Common myeloid progenitor, CD34-positive (primary cell): Measurements from ENCODE around the gene VWF.

Experiments used
- CTCF ChIA-PET: fragments of 350-600 bp; sonication (Branson Sonifier 250); formaldehyde crosslinking; loops from one replicate; lab custom pipeline; 2021; ENCODE audit warnings: antibody characterized with exemption; lab: Charles Lee
- POLR2A ChIA-PET: fragments of 350-600 bp; sonication (Branson Sonifier 250); formaldehyde crosslinking; loops from one replicate; lab custom pipeline; 2021; ENCODE audit warnings: antibody characterized with exemption; lab: Charles Lee
- DNase-seq, 3 donors: peaks; one replicate each; pipeline versions ENCODE4 v3.0.0 to v3.0.0-alpha.2; 2013
- H3K27ac ChIP-seq, 2 experiments: 1 replicate in 1 of 2; 2 replicates in 1 of 2; pipeline ENCODE4 v1.7.0; 2013; ENCODE audit warnings: inconsistent platforms in 2 of 2, low read length in 2 of 2, mild to moderate bottlenecking in 2 of 2, low read depth in 1 of 2, moderate library complexity in 1 of 2; ENCODE audit not compliant: severe bottlenecking in 2 of 2, insufficient read depth in 1 of 2, poor library complexity in 1 of 2
- H3K27me3 ChIP-seq, 5 experiments: replicated peaks in 2 of 5; 1 replicate in 3 of 5; 2 replicates in 2 of 5; pipeline versions ENCODE4 v1.6.1 to v1.7.0; 2013; ENCODE audit warnings: low read length in 4 of 5, mild to moderate bottlenecking in 2 of 5, moderate library complexity in 2 of 5, inconsistent platforms in 1 of 5; ENCODE audit not compliant: insufficient read depth in 5 of 5, control insufficient read depth in 4 of 5
- H3K36me3 ChIP-seq, 4 experiments: 1 replicate in 2 of 4; 2 replicates in 2 of 4; pipeline versions ENCODE4 v1.6.1 to v1.7.0; 2013; ENCODE audit warnings: low read length in 3 of 4, control low read depth in 1 of 4, mild to moderate bottlenecking in 1 of 4; ENCODE audit not compliant: control insufficient read depth in 4 of 4, insufficient read depth in 4 of 4
- H3K4me1 ChIP-seq, 4 experiments: 1 replicate in 3 of 4; 2 replicates in 1 of 4; pipeline versions ENCODE4 v1.6.1 to v1.7.1; 2013; ENCODE audit warnings: low read length in 3 of 4, mild to moderate bottlenecking in 3 of 4, control low read depth in 1 of 4, inconsistent platforms in 1 of 4, moderate library complexity in 1 of 4; ENCODE audit not compliant: control insufficient read depth in 4 of 4, insufficient read depth in 4 of 4; ENCODE audit errors: control extremely low read depth in 1 of 4
- H3K4me3 ChIP-seq, 7 experiments: 1 replicate in 4 of 7; 2 replicates in 3 of 7; pipeline versions ENCODE4 v1.5.1 to v1.7.0; 2013; ENCODE audit warnings: mild to moderate bottlenecking in 7 of 7, low read length in 6 of 7, moderate library complexity in 6 of 7, inconsistent platforms in 2 of 7, low read depth in 2 of 7, control low read depth in 1 of 7; ENCODE audit not compliant: insufficient read depth in 4 of 7, control insufficient read depth in 1 of 7; ENCODE audit errors: extremely low read depth in 1 of 7
- H3K9me3 ChIP-seq, 5 experiments: 1 replicate in 4 of 5; 2 replicates in 1 of 5; pipeline versions ENCODE4 v1.6.1 to v1.7.1; 2013; ENCODE audit warnings: low read length in 4 of 5, mild to moderate bottlenecking in 2 of 5, inconsistent platforms in 1 of 5, low read depth in 1 of 5, moderate library complexity in 1 of 5; ENCODE audit not compliant: control insufficient read depth in 4 of 5, insufficient read depth in 2 of 5; ENCODE audit errors: control extremely low read depth in 1 of 5
- WGBS: methylation state at CpG from one replicate; pipeline ENCODE4 v1.1.5; 2013; ENCODE audit not compliant: insufficient coverage; 5-methylcytosine and 5-hydroxymethylcytosine counted together

Gene VWF

GRCh38 chr12:6069437-6070093, 54.9 kb downstream of the VWF start:
- WGBS, result 40% methylated on average over 1 of the region's 8 CpGs
- Histone ChIP-seq H3K27me3 (no peaks in the 10 kb centered on the region), H3K27ac (no peak overlapping the region), H3K4me1 (peaks cover 7 to 38% (median 27%) of the 10 kb centered on the region in 4 experiments), H3K9me3 (no peaks in the 10 kb centered on the region), H3K36me3 (no peaks in the 10 kb centered on the region), H3K4me3 (no peak overlapping the region)
- CTCF ChIA-PET, result interaction anchor here (1.1 to 6.4 kb wide), 6 partner anchors 11 to 209 kb away, joined by 3 to 48 read pairs (median 8); no protein-coding TSS in a partner anchor
- DNase-seq, result peak in 2 of 3 donors; percentile 56 to 58
- POLR2A ChIA-PET, result no interaction called here

- 100% methylated on average over 4 of the region's 9 CpGs for WGBS
- no peak overlapping the region for H3K4me3 ChIP-seq
- no peaks in the 10 kb centered on the region for H3K36me3 ChIP-seq
- CTCF ChIA-PET, result interaction anchor here (0.6 to 6.4 kb wide), 9 partner anchors 10 to 1456 kb away, joined by 3 to 48 read pairs (median 4); no protein-coding TSS in a partner anchor
- no peak overlapping the region for H3K27ac ChIP-seq
- no peaks in the 10 kb centered on the region for H3K9me3 ChIP-seq
- DNase-seq, result no peak
- no peaks in the 10 kb centered on the region for H3K27me3 ChIP-seq
- POLR2A ChIA-PET, result interaction anchor here (1.1 kb wide), 1 partner anchor 210 kb away, joined by 3 read pairs; no protein-coding TSS in a partner anchor
- H3K4me1 ChIP-seq, result peaks cover 0 to 27% (median 14%) of the 10 kb centered on the region in 4 experiments
These were observed 56.2 kb downstream of the VWF start for GRCh38 chr12:6068227-6068626.

GRCh38 chr12:6067152-6067916, 57.1 kb downstream of the VWF start:
- H3K36me3 ChIP-seq, result no peaks in the 10 kb centered on the region
- H3K27ac ChIP-seq, result no peak overlapping the region
- H3K27me3 ChIP-seq, result no peaks in the 10 kb centered on the region
- POLR2A ChIA-PET, result interaction anchor here (1.1 kb wide), 1 partner anchor 211 kb away, joined by 3 read pairs; no protein-coding TSS in a partner anchor
- 60% methylated on average over 10 of the region's 16 CpGs for WGBS
- no peak for DNase-seq
- H3K4me1 ChIP-seq, result peaks cover 0 to 26% (median 11%) of the 10 kb centered on the region in 4 experiments
- H3K4me3 ChIP-seq, result no peak overlapping the region
- CTCF ChIA-PET, result interaction anchor here (0.6 to 6.4 kb wide), 15 partner anchors 9 to 1456 kb away, joined by 3 to 48 read pairs (median 4); no protein-coding TSS in a partner anchor
- H3K9me3 ChIP-seq, result no peaks in the 10 kb centered on the region

- H3K36me3 ChIP-seq, result no peaks in the 10 kb centered on the region
- 100% methylated on average over 1 of the region's 1 CpG for WGBS
- H3K9me3 ChIP-seq, result no peaks in the 10 kb centered on the region
- ChIA-PET POLR2A (no interaction called here), CTCF (interaction anchor here (0.9 to 6.4 kb wide), 8 partner anchors 10 to 220 kb away, joined by 3 to 48 read pairs (median 8); no protein-coding TSS in a partner anchor)
- H3K27me3 ChIP-seq, result no peaks in the 10 kb centered on the region
- H3K4me3 ChIP-seq, result no peak overlapping the region
- H3K27ac ChIP-seq, result no peak overlapping the region
- no peak for DNase-seq
- H3K4me1 ChIP-seq, result peaks cover 0 to 26% (median 11%) of the 10 kb centered on the region in 4 experiments
These were observed 57.8 kb downstream of the VWF start for GRCh38 chr12:6066651-6067050.

GRCh38 chr12:6065863-6066199, 58.6 kb downstream of the VWF start:
- Histone ChIP-seq H3K27me3 (no peaks in the 10 kb centered on the region), H3K4me3 (no peak overlapping the region), H3K27ac (no peak overlapping the region), H3K36me3 (no peaks in the 10 kb centered on the region), H3K9me3 (no peaks in the 10 kb centered on the region), H3K4me1 (peaks cover 0 to 24% (median 11%) of the 10 kb centered on the region in 4 experiments)
- ChIA-PET POLR2A (no interaction called here), CTCF (interaction anchor here (1.3 to 6.4 kb wide), 11 partner anchors 30 to 242 kb away, joined by 3 to 48 read pairs (median 5); no protein-coding TSS in a partner anchor)
- DNase-seq, result no peak
- 95% methylated on average over 5 of the region's 5 CpGs for WGBS

- Histone ChIP-seq H3K4me1 (peaks cover 0 to 24% (median 13%) of the 10 kb centered on the region in 4 experiments), H3K27ac (no peak overlapping the region), H3K27me3 (no peaks in the 10 kb centered on the region), H3K4me3 (no peak overlapping the region), H3K9me3 (no peaks in the 10 kb centered on the region), H3K36me3 (no peaks in the 10 kb centered on the region)
- DNase-seq, result no peak
- ChIA-PET POLR2A (no interaction called here), CTCF (interaction anchor here (0.8 to 6.4 kb wide), 17 partner anchors 8 to 242 kb away, joined by 3 to 48 read pairs (median 5); no protein-coding TSS in a partner anchor)
- WGBS, result 93% methylated on average over 8 of the region's 8 CpGs
These were observed 59.2 kb downstream of the VWF start for GRCh38 chr12:6065131-6065862.
